Epithelial cell of prostate (primary cell): ENCODE data around the gene SLC6A17.

Source experiments
- DNase-seq: peaks from one replicate; pipeline ENCODE4 v3.0.0-alpha.2; 2011; ENCODE audit warnings: low read depth, low spot score
- H3K27ac ChIP-seq: fragments of 450-650 bp; 2 replicates; pipeline ENCODE4 v1.5.1; 2017; ENCODE audit warnings: mild to moderate bottlenecking

SLC6A17 gene

GRCh38 chr1:110215621-110216515 lies 65.6 kb downstream of the SLC6A17 start:
- no peak overlapping the region for H3K27ac ChIP-seq
- DNase-seq, result no peak

- no peak overlapping the region for H3K27ac ChIP-seq
- DNase-seq, result no peak
Measured at GRCh38 chr1:110216844-110217444, 66.7 kb downstream of the SLC6A17 start.

- no peak overlapping the region for H3K27ac ChIP-seq
- DNase-seq, result no peak
Measured at GRCh38 chr1:110218137-110218536, 67.8 kb downstream of the SLC6A17 start.

- DNase-seq, result no peak
- H3K27ac ChIP-seq, result no peak overlapping the region
Measured at GRCh38 chr1:110218739-110219138, 68.4 kb downstream of the SLC6A17 start.

- no peak for DNase-seq
Measured at GRCh38 chr1:110220324-110220723, 70.0 kb downstream of the SLC6A17 start.

GRCh38 chr1:110221119-110221518 lies 70.8 kb downstream of the SLC6A17 start:
- no peak overlapping the region for H3K27ac ChIP-seq
- no peak for DNase-seq

More at GRCh38 chr1:110220324-110220723, 70.0 kb downstream of the SLC6A17 start:
- H3K27ac ChIP-seq, result no peak overlapping the region

- H3K27ac ChIP-seq, result no peak overlapping the region
- no peak for DNase-seq
Measured at GRCh38 chr1:110223127-110223526, 72.8 kb downstream of the SLC6A17 start.

GRCh38 chr1:110223581-110223980 lies 73.3 kb downstream of the SLC6A17 start:
- DNase-seq, result no peak
- no peak overlapping the region for H3K27ac ChIP-seq

- no peak overlapping the region for H3K27ac ChIP-seq
- DNase-seq, result no peak
Measured at GRCh38 chr1:110224240-110224995, 74.1 kb downstream of the SLC6A17 start.

GRCh38 chr1:110225212-110225611 lies 74.9 kb downstream of the SLC6A17 start:
- DNase-seq, result no peak
- no peak overlapping the region for H3K27ac ChIP-seq

GRCh38 chr1:110225756-110226404 lies 75.6 kb downstream of the SLC6A17 start:
- DNase-seq, result no peak
- H3K27ac ChIP-seq, result no peak overlapping the region

- H3K27ac ChIP-seq, result no peak overlapping the region
- no peak for DNase-seq
Measured at GRCh38 chr1:110227774-110228173, 77.5 kb downstream of the SLC6A17 start.

- no peak for DNase-seq
- no peak overlapping the region for H3K27ac ChIP-seq
Measured at GRCh38 chr1:110228381-110228780, 78.1 kb downstream of the SLC6A17 start.

- DNase-seq, result no peak
- peak overlapping the region; percentile 46 for H3K27ac ChIP-seq
Measured at GRCh38 chr1:110228869-110229268, 78.6 kb downstream of the SLC6A17 start.

GRCh38 chr1:110229348-110230001 lies 79.2 kb downstream of the SLC6A17 start:
- no peak for DNase-seq
- H3K27ac ChIP-seq, result peak overlapping the region; percentile 46

GRCh38 chr1:110230381-110231199 lies 80.3 kb downstream of the SLC6A17 start:
- no peak for DNase-seq

GRCh38 chr1:110233861-110234260 lies 83.6 kb downstream of the SLC6A17 start:
- H3K27ac ChIP-seq, result no peak overlapping the region
- no peak for DNase-seq

More at GRCh38 chr1:110230381-110231199, 80.3 kb downstream of the SLC6A17 start:
- H3K27ac ChIP-seq, result no peak overlapping the region

GRCh38 chr1:110234691-110235090 lies 84.4 kb downstream of the SLC6A17 start:
- DNase-seq, result no peak
- H3K27ac ChIP-seq, result peak overlapping the region; percentile 93
